Heart left ventricle (tissue), 13 donors: Measurements from ENCODE around the gene TPST1.

Experiments
- POLR2A ChIP-seq, 2 donors: fragments of 450-650 bp; IDR thresholded peaks; one replicate each; pipeline ENCODE4 v1.6.1; 2017; ENCODE audit warnings: antibody characterized with exemption in 2 of 2, mild to moderate bottlenecking in 2 of 2, moderate library complexity in 2 of 2
- TF ChIP-seq, protein P1 (sequence below), 12 donors: fragments of 200-600 bp; sonication (generic) in 4 of 12; IDR thresholded peaks; one replicate each; pipeline versions ENCODE4 v1.5.0 to v1.8.0; 2018 to 2022; ENCODE audit warnings: antibody characterized with exemption in 12 of 12, mild to moderate bottlenecking in 5 of 12
- donor health status: ischemic (EF 13 %, LVEDD 7.1; RV severe dilation, severe dysfunction).
- donor health status: DM: no; HTN: yes; CAD: no.
- donor health status: DM: no; HTN: no; CAD: no.
- donor health status: ischemic (EF 25% LVEDD 6.9; RV normal size, moderate dysfunction).
- donor health status: ischemic (EF 25% LVEDD 5.7; RV mildly dilated, moderate dysfunction).
- donor health status: ischemic (EF 35%, LVEDD 5.7; RV mildly dilated, moderate dysfunction).
- donor health status: nonischemic (EF 11% LVEDD 7.7; RV severe dilation, severe dysfunction).
- donor health status: DM: yes; HTN: yes; CAD: no.
- donor health status: PGD.
- donor health status: ischemic (EF 29% LVEDD 5.4; RV normal size, mild dysfunction).
- donor health status: nonischemic (EF 23%, LVEDD 6.1; RV moderate dilation, normal function).

DNA sequence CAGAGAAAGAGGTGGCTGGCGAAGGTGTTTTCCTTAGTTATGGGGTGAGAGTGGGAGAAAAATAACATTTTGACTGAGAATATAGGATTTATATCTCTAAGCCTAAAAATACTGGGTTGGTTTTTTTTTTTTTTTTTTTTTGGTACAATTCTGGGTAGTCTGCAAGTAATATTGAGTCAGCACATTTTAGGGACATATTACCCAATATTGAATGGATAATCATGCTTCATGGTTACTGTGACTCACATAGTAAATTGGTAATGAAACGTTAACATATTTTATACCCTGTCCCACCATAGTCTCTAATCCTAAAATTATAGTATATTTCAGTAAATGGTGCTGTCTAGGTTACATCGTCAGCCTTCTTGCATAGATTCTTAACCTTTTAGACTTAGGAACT is 91.4 kb downstream of the TPST1 start:
- TF ChIP-seq, protein P1, sequence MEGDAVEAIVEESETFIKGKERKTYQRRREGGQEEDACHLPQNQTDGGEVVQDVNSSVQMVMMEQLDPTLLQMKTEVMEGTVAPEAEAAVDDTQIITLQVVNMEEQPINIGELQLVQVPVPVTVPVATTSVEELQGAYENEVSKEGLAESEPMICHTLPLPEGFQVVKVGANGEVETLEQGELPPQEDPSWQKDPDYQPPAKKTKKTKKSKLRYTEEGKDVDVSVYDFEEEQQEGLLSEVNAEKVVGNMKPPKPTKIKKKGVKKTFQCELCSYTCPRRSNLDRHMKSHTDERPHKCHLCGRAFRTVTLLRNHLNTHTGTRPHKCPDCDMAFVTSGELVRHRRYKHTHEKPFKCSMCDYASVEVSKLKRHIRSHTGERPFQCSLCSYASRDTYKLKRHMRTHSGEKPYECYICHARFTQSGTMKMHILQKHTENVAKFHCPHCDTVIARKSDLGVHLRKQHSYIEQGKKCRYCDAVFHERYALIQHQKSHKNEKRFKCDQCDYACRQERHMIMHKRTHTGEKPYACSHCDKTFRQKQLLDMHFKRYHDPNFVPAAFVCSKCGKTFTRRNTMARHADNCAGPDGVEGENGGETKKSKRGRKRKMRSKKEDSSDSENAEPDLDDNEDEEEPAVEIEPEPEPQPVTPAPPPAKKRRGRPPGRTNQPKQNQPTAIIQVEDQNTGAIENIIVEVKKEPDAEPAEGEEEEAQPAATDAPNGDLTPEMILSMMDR (IDR thresholded peaks at IDR 0.05) = no peak
- TF ChIP-seq POLR2A (IDR thresholded peaks at IDR 0.05) = no peak
